GM19395 (cell line): ENCODE measurements around the gene DLGAP1.
"Not testable (repeated sequence)": the region's sequence is repeated elsewhere in the genome, so short reads cannot be mapped to it uniquely, and the experiment has no call there.

Experiments
- ATAC-seq: cut with Tn5 transposase; IDR thresholded peaks from one replicate; pipeline ENCODE4 v1.9.1; 2021; ENCODE audit warnings: mild to moderate bottlenecking, moderate library complexity; ENCODE audit not compliant: unreplicated experiment

The DLGAP1 gene

GRCh38 chr18:4101009-4101408 is 354.1 kb downstream of the DLGAP1 start:
- no peak for ATAC-seq

GRCh38 chr18:4096486-4096885 is 358.6 kb downstream of the DLGAP1 start:
- ATAC-seq: no peak

- ATAC-seq: no peak
Observed at GRCh38 chr18:4093676-4094075, 361.4 kb downstream of the DLGAP1 start.

GRCh38 chr18:4084382-4084900 is 370.7 kb downstream of the DLGAP1 start:
- no peak for ATAC-seq

GRCh38 chr18:4078246-4078645 is 376.9 kb downstream of the DLGAP1 start:
- no peak for ATAC-seq

- ATAC-seq: no peak
Observed at GRCh38 chr18:4077721-4078120, 377.4 kb downstream of the DLGAP1 start.

- no peak for ATAC-seq
Observed at GRCh38 chr18:4077204-4077603, 377.9 kb downstream of the DLGAP1 start.

GRCh38 chr18:4074647-4075046 is 380.5 kb downstream of the DLGAP1 start:
- ATAC-seq: no peak

GRCh38 chr18:4069183-4069582 is 385.9 kb downstream of the DLGAP1 start:
- no peak for ATAC-seq

- ATAC-seq: peak; percentile 70
Observed at GRCh38 chr18:4068552-4069158, 386.5 kb downstream of the DLGAP1 start.

GRCh38 chr18:4063545-4063944 is 391.6 kb downstream of the DLGAP1 start:
- ATAC-seq: no peak

GRCh38 chr18:4060427-4061281 is 394.5 kb downstream of the DLGAP1 start:
- no peak for ATAC-seq

- ATAC-seq: no peak
Observed at GRCh38 chr18:4058179-4058578, 396.9 kb downstream of the DLGAP1 start.

- ATAC-seq: no peak
Observed at GRCh38 chr18:4040391-4041092, 414.6 kb downstream of the DLGAP1 start.

- no peak for ATAC-seq
Observed at GRCh38 chr18:4035521-4035920, 419.6 kb downstream of the DLGAP1 start.

GRCh38 chr18:4034815-4035214 is 420.3 kb downstream of the DLGAP1 start:
- ATAC-seq: not testable (repeated sequence)

GRCh38 chr18:4026542-4026941 is 428.6 kb downstream of the DLGAP1 start:
- no peak for ATAC-seq

GRCh38 chr18:4024702-4025101 is 430.4 kb downstream of the DLGAP1 start:
- no peak for ATAC-seq

- ATAC-seq: not testable (repeated sequence)
Observed at GRCh38 chr18:4022749-4023148, 432.4 kb downstream of the DLGAP1 start.

- ATAC-seq: no peak
Observed at GRCh38 chr18:4020026-4020425, 435.1 kb downstream of the DLGAP1 start.

GRCh38 chr18:4017480-4017879 is 437.6 kb downstream of the DLGAP1 start:
- ATAC-seq: peak; percentile 87
